K562 (cell line): Measurements from ENCODE around the gene PRKAR2B. TPM values are rescaled to one million over a fixed set of nuclear protein-coding genes. Genes with fewer than 3 reads are reported as not detected.

Source experiments
- DNMT1 ChIP-seq: fragments of 450-650 bp; IDR thresholded peaks from 2 replicates; pipeline ENCODE4 v1.6.1; 2016; ENCODE audit warnings: antibody characterized with exemption, mild to moderate bottlenecking
- KDM1A ChIP-seq, 2 experiments: fragments of 450-650 bp; IDR thresholded peaks; 2 replicates each; pipeline ENCODE4 v1.6.1; 2016; ENCODE audit warnings: mild to moderate bottlenecking in 2 of 2
- RBM39 ChIP-seq: fragments of 200-400 bp; formaldehyde crosslinking; optimal IDR thresholded peaks from 2 replicates; pipeline ENCODE3; 2018; ENCODE audit warnings: low read depth, low read length
- SP1 ChIP-seq: sonication (generic); formaldehyde crosslinking; IDR thresholded peaks from 2 replicates; pipeline ENCODE4 v1.8.1; 2022; ENCODE audit warnings: mild to moderate bottlenecking, missing genetic modification reagents
- SP2 ChIP-seq: IDR thresholded peaks from 2 replicates; pipeline ENCODE4 v1.6.1; 2011; ENCODE audit warnings: mild to moderate bottlenecking, low read depth, low read length, moderate library complexity; ENCODE audit not compliant: poor library complexity, severe bottlenecking; ENCODE audit errors: extremely low read depth
- ZNF134 ChIP-seq: fragments of 250-450 bp; sonication (Bioruptor Pico); conservative IDR thresholded peaks from 2 replicates; pipeline ENCODE4 v1.4.0; 2020
- polyA plus RNA-seq, 8 experiments: library from polyadenylated mRNA; depleted of rRNA in 4 of 8; stranded (reverse) in 5 of 8; unstranded in 3 of 8; fragments of >200 nt; fragmentation: Nextera tagmentation in 2 of 8; fragmentation: Illumina TruSeq in 1 of 8; extraction: Ambion mirVana in 2 of 8; extraction: Trizol in 1 of 8; gene quantifications; 2 replicates each; pipeline versions ENCODE4 v1.2.1 to v1.2.3, GENCODE V29; 2011 to 2014; ENCODE audit warnings: inconsistent platforms in 1 of 8, missing spikeins in 1 of 8
- total RNA-seq, 7 experiments: library from RNA; depleted of rRNA in 6 of 7; stranded (reverse); fragments of >200 nt in 6 of 7; fragmentation: Illumina TruSeq in 2 of 7; extraction: Trizol in 2 of 7; gene quantifications; 2 replicates each; pipeline versions ENCODE4 v1.2.1 to v1.2.3, GENCODE V29; 2011 to 2021; ENCODE audit warnings: low replicate concordance in 1 of 7
- TF ChIP-seq, protein P1 (sequence below), 2 experiments: fragments of 450-650 bp in 1 of 2; sonication (generic) in 1 of 2; formaldehyde crosslinking; conservative IDR thresholded peaks; 2 replicates each; pipeline versions ENCODE4 v1.4.0 to v1.8.1; 2020 to 2022; ENCODE audit warnings: mild to moderate bottlenecking in 1 of 2, missing genetic modification reagents in 1 of 2
- TF ChIP-seq, protein P2 (sequence below): fragments of 450-650 bp; formaldehyde crosslinking; IDR thresholded peaks from 2 replicates; pipeline ENCODE4 v1.4.0; 2022; ENCODE audit warnings: missing genetic modification characterization
- TF ChIP-seq, protein P3 (sequence below): fragments of 250-450 bp; sonication (Bioruptor Pico); IDR thresholded peaks from 2 replicates; pipeline ENCODE4 v1.8.0; 2022; ENCODE audit warnings: moderate library complexity, mild to moderate bottlenecking, inconsistent platforms
- TF ChIP-seq, protein P4 (sequence below): fragments of 150-350 bp; conservative IDR thresholded peaks from 2 replicates; pipeline ENCODE4 v1.6.1; 2014; ENCODE audit warnings: low read length
- TF ChIP-seq, protein P5 (sequence below): fragments of 450-650 bp; formaldehyde crosslinking; conservative IDR thresholded peaks from 2 replicates; pipeline ENCODE4 v1.4.0; 2022; ENCODE audit warnings: mild to moderate bottlenecking, missing genetic modification characterization
- TF ChIP-seq, protein P6 (sequence below): fragments of 200-400 bp; formaldehyde crosslinking; IDR thresholded peaks from 2 replicates; pipeline ENCODE4 v1.6.1; 2017; ENCODE audit warnings: mild to moderate bottlenecking, low read depth, low read length, moderate library complexity
- TF ChIP-seq, protein P7 (sequence below): conservative IDR thresholded peaks from 2 replicates; pipeline ENCODE4 v1.6.1; 2011; ENCODE audit warnings: low read depth, mild to moderate bottlenecking, low read length; ENCODE audit not compliant: control insufficient read depth

PRKAR2B gene
- total and polyA plus RNA-seq, 9 of the 15 experiments (the other 6 are each of a cell fraction or from before 2014, with no cell fraction given) = 59.0 to 173 (median 129) TPM

DNA sequence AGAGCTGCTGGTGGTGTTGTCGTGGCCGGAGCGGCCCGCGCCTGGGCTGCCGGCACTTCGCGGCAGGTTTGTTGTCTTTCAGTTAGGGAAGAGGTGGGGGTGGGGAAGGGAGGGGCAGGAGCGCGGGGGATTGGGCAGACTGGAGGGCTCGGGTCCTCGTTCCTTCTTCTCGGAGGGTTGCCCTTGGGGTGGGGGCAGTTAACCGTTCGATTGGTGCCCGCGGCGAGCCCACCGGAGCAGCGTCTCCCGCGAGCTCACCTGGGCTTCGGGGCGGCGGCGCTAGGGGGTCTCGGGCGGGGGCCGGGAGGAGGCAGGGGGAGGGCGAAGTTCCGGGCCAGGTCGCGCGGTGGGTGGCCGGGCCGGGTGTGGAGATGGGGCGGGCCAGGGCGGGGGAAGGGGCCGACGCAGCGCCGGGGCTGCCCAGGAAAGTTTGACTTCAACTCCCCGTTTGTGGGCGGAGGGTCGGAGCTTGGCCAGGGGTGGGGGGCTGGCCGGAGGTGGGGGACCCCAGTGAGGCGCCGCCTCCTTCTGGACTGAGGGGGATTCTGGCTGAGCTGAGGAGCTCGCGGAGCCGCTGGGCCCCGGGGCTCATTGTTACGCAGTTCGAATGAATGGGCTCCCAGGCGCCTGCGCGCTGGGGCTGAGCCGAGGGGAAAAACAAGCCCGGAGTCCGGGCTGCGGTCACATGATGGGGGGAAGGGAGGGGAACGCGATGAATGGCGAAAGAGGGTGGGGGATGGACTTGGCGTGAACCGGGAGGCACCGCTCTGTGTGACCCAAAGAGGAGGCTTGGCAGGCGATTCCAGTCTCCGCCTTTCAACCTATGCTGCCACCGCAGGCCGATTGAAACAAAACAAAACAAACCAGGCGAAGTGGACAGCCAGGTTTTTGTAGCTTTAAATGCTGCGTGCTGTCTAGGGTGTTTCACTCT lies 124.9 kb downstream of the PRKAR2B start (continued):
- TF ChIP-seq SP2 = no peak
- TF ChIP-seq, protein P1, sequence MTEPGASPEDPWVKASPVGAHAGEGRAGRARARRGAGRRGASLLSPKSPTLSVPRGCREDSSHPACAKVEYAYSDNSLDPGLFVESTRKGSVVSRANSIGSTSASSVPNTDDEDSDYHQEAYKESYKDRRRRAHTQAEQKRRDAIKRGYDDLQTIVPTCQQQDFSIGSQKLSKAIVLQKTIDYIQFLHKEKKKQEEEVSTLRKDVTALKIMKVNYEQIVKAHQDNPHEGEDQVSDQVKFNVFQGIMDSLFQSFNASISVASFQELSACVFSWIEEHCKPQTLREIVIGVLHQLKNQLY (CRISPR knock-in tag; conservative IDR thresholded peaks at IDR 0.05) = peak in 1 of 2 experiments; percentile 47; a peak in 1 of 4 replicates
- TF ChIP-seq RBM39 = peak; percentile 82
- peak in 1 of 2 experiments; percentile 65; a peak in 1 of 4 replicates for TF ChIP-seq KDM1A (IDR thresholded peaks at IDR 0.05)
- TF ChIP-seq, protein P2, sequence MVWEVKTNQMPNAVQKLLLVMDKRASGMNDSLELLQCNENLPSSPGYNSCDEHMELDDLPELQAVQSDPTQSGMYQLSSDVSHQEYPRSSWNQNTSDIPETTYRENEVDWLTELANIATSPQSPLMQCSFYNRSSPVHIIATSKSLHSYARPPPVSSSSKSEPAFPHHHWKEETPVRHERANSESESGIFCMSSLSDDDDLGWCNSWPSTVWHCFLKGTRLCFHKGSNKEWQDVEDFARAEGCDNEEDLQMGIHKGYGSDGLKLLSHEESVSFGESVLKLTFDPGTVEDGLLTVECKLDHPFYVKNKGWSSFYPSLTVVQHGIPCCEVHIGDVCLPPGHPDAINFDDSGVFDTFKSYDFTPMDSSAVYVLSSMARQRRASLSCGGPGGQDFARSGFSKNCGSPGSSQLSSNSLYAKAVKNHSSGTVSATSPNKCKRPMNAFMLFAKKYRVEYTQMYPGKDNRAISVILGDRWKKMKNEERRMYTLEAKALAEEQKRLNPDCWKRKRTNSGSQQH (CRISPR knock-in tag) = peak; percentile 98
- TF ChIP-seq, protein P3, sequence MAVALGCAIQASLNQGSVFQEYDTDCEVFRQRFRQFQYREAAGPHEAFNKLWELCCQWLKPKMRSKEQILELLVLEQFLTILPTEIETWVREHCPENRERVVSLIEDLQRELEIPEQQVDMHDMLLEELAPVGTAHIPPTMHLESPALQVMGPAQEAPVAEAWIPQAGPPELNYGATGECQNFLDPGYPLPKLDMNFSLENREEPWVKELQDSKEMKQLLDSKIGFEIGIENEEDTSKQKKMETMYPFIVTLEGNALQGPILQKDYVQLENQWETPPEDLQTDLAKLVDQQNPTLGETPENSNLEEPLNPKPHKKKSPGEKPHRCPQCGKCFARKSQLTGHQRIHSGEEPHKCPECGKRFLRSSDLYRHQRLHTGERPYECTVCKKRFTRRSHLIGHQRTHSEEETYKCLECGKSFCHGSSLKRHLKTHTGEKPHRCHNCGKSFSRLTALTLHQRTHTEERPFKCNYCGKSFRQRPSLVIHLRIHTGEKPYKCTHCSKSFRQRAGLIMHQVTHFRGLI (CRISPR knock-in tag) = 0 out of 2 replicates have a peak, but pooled peaks have one; percentile 16
- peak; percentile 84 for TF ChIP-seq SP1 (CRISPR knock-in tag)
- TF ChIP-seq, protein P4, sequence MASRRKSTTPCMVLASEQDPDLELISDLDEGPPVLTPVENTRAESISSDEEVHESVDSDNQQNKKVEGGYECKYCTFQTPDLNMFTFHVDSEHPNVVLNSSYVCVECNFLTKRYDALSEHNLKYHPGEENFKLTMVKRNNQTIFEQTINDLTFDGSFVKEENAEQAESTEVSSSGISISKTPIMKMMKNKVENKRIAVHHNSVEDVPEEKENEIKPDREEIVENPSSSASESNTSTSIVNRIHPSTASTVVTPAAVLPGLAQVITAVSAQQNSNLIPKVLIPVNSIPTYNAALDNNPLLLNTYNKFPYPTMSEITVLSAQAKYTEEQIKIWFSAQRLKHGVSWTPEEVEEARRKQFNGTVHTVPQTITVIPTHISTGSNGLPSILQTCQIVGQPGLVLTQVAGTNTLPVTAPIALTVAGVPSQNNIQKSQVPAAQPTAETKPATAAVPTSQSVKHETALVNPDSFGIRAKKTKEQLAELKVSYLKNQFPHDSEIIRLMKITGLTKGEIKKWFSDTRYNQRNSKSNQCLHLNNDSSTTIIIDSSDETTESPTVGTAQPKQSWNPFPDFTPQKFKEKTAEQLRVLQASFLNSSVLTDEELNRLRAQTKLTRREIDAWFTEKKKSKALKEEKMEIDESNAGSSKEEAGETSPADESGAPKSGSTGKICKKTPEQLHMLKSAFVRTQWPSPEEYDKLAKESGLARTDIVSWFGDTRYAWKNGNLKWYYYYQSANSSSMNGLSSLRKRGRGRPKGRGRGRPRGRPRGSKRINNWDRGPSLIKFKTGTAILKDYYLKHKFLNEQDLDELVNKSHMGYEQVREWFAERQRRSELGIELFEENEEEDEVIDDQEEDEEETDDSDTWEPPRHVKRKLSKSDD = peak; percentile 74; the same call in 1 of the 2 replicates
- no peak for TF ChIP-seq ZNF134
- TF ChIP-seq, protein P5, sequence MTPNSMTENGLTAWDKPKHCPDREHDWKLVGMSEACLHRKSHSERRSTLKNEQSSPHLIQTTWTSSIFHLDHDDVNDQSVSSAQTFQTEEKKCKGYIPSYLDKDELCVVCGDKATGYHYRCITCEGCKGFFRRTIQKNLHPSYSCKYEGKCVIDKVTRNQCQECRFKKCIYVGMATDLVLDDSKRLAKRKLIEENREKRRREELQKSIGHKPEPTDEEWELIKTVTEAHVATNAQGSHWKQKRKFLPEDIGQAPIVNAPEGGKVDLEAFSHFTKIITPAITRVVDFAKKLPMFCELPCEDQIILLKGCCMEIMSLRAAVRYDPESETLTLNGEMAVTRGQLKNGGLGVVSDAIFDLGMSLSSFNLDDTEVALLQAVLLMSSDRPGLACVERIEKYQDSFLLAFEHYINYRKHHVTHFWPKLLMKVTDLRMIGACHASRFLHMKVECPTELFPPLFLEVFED (CRISPR knock-in tag) = peak; percentile 76
- no peak for TF ChIP-seq DNMT1
- TF ChIP-seq, protein P6, sequence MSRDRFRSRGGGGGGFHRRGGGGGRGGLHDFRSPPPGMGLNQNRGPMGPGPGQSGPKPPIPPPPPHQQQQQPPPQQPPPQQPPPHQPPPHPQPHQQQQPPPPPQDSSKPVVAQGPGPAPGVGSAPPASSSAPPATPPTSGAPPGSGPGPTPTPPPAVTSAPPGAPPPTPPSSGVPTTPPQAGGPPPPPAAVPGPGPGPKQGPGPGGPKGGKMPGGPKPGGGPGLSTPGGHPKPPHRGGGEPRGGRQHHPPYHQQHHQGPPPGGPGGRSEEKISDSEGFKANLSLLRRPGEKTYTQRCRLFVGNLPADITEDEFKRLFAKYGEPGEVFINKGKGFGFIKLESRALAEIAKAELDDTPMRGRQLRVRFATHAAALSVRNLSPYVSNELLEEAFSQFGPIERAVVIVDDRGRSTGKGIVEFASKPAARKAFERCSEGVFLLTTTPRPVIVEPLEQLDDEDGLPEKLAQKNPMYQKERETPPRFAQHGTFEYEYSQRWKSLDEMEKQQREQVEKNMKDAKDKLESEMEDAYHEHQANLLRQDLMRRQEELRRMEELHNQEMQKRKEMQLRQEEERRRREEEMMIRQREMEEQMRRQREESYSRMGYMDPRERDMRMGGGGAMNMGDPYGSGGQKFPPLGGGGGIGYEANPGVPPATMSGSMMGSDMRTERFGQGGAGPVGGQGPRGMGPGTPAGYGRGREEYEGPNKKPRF = no peak
- TF ChIP-seq, protein P7, sequence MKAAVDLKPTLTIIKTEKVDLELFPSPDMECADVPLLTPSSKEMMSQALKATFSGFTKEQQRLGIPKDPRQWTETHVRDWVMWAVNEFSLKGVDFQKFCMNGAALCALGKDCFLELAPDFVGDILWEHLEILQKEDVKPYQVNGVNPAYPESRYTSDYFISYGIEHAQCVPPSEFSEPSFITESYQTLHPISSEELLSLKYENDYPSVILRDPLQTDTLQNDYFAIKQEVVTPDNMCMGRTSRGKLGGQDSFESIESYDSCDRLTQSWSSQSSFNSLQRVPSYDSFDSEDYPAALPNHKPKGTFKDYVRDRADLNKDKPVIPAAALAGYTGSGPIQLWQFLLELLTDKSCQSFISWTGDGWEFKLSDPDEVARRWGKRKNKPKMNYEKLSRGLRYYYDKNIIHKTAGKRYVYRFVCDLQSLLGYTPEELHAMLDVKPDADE = peak; percentile 90
